Measurements from ENCODE around the gene MTCH1. TPM values are rescaled to one million over a fixed set of nuclear protein-coding genes. Genes with fewer than 3 reads are reported as not detected.
"Not testable (repeated sequence)": the region's sequence is repeated elsewhere in the genome, so short reads cannot be mapped to it uniquely, and the experiment has no call there.

The MTCH1 gene
- total RNA-seq, 1 donor from 2014 or later = 172 TPM

DNA sequence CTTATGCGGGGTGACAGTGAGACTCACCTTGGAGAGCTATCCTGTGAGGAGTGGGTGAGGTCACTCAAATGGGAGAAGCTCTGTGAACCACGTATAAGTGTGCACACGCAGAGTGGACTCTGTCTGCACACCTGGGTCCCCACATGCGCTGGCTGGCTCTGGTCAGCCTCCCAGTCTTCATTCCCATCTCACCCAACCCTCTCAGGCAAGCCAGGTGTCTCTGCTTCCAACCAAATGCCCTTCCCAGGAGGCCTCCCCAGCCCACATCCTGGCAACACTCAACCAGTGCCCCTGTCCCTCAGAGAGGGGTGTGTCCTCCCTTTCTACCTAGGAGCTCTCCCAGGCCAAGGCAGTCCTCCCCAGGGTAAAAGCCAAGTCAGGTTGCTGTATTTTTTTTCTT, 39.5 kb downstream of the MTCH1 start:
- TF ChIP-seq, protein P1, sequence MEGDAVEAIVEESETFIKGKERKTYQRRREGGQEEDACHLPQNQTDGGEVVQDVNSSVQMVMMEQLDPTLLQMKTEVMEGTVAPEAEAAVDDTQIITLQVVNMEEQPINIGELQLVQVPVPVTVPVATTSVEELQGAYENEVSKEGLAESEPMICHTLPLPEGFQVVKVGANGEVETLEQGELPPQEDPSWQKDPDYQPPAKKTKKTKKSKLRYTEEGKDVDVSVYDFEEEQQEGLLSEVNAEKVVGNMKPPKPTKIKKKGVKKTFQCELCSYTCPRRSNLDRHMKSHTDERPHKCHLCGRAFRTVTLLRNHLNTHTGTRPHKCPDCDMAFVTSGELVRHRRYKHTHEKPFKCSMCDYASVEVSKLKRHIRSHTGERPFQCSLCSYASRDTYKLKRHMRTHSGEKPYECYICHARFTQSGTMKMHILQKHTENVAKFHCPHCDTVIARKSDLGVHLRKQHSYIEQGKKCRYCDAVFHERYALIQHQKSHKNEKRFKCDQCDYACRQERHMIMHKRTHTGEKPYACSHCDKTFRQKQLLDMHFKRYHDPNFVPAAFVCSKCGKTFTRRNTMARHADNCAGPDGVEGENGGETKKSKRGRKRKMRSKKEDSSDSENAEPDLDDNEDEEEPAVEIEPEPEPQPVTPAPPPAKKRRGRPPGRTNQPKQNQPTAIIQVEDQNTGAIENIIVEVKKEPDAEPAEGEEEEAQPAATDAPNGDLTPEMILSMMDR (IDR thresholded peaks at IDR 0.05; ENCODE audit: insufficient read depth, low read length, poor library complexity, severe bottlenecking) = no peak

DNA sequence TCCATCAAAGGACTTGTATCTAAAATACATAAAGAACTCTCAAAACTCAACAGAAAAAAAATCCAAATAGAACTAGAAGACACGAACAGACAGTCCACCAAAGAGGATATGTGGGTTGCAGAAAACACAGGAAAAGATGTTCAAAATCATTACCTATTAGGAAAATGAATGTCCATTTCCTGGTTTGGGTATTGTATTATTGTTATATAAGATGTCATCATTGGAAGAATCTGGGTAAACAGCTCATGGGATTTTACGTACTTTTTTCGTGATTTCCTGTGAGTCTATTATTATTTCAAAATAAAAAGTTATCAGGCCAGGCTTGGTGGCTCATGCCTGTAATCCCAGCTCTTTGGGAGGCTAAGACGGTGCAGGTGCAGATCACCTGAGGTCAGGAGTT, 40.7 kb downstream of the MTCH1 start:
- Histone ChIP-seq H3K4me3 (ENCODE audit: low read depth, low read length) (no peak overlapping the region), H3K27me3 (ENCODE audit: control insufficient read depth, insufficient read depth, low read length) (no peaks in the 10 kb centered on the region), H3K36me3 (ENCODE audit: control insufficient read depth, insufficient read depth, low read length) (no peaks in the 10 kb centered on the region)
- no peak for DNase-seq (ENCODE audit: low read depth)
- TF ChIP-seq, protein P1 (IDR thresholded peaks at IDR 0.05; ENCODE audit: insufficient read depth, low read length, poor library complexity, severe bottlenecking) = no peak

More for the DNA sequence above, 39.5 kb downstream of the MTCH1 start:
- Histone ChIP-seq H3K27me3 (ENCODE audit: control insufficient read depth, insufficient read depth, low read length) (no peaks in the 10 kb centered on the region), H3K36me3 (ENCODE audit: control insufficient read depth, insufficient read depth, low read length) (no peaks in the 10 kb centered on the region), H3K4me3 (ENCODE audit: low read depth, low read length) (no peak overlapping the region)
- no peak for DNase-seq (ENCODE audit: low read depth)

DNA sequence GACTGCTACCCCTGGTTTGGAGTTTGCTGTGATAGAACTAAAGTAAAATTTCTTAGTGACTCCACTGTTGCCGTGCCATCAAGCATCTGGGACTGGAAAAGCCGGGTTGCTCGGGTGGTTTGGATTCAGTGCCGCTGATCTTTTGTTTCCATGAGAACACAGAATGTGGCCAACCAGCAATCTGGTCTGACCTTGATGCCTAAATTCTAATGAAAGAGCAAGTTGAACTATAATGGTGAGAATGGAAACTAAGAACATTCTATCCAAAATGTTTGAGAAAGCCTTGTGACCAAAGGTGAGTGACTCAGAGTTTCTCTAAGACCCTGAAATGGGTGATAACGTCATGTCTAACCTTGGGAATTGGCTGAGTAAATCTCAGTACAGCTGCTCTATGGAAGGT, 41.3 kb downstream of the MTCH1 start:
- TF ChIP-seq, protein P1 (IDR thresholded peaks at IDR 0.05; ENCODE audit: insufficient read depth, low read length, poor library complexity, severe bottlenecking) = no peak
- H3K4me3 ChIP-seq (ENCODE audit: low read depth, low read length) = no peak overlapping the region
- no peak for DNase-seq (ENCODE audit: low read depth)
- no peaks in the 10 kb centered on the region for H3K27me3 ChIP-seq (ENCODE audit: control insufficient read depth, insufficient read depth, low read length)
- no peaks in the 10 kb centered on the region for H3K36me3 ChIP-seq (ENCODE audit: control insufficient read depth, insufficient read depth, low read length)

DNA sequence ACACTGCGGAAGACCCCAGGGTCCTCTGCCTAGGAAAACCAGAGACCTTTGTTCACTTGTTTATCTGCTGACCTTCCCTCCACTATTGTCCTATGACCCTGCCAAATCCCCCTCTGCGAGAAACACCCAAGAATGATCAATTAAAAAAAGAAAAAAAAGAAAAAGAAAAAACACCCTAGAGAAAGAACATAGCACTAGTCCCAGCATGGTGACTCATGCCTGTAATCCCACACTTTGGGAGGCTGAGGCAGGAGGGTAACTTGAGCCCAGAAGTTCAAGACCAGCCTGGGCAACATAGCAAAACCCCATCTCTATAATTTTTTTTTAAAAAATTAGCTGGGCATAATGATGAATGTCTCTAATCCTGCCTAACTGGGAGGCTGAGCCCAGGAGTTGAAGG, 43.7 kb downstream of the MTCH1 start:
- not testable (repeated sequence) for H3K27me3 ChIP-seq (ENCODE audit: control insufficient read depth, insufficient read depth, low read length); DNase-seq (ENCODE audit: low read depth); H3K4me3 ChIP-seq (ENCODE audit: low read depth, low read length); H3K36me3 ChIP-seq (ENCODE audit: control insufficient read depth, insufficient read depth, low read length)

DNA sequence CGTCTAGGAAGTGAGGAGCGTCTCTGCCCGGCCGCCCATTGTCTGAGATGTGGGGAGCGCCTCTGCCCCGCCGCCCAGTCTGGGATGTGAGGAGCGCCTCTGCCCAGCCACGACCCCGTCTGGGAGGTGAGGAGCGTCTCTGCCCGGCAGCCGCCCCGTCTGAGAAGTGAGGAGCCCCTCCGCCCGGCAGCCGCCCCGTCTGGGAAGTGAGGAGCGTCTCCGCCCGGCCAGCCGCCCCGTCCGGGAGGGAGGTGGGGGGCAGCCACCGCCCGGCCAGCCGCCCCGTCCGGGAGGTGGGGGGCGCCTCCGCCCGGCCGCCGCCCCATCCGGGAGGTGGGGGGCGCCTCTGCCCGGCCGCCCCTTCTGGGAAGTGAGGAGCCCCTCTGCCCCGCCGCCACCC, 44.4 kb downstream of the MTCH1 start:
- DNase-seq (ENCODE audit: low read depth); H3K36me3 ChIP-seq (ENCODE audit: control insufficient read depth, insufficient read depth, low read length); H3K27me3 ChIP-seq (ENCODE audit: control insufficient read depth, insufficient read depth, low read length); H3K4me3 ChIP-seq (ENCODE audit: low read depth, low read length): not testable (repeated sequence)

DNA sequence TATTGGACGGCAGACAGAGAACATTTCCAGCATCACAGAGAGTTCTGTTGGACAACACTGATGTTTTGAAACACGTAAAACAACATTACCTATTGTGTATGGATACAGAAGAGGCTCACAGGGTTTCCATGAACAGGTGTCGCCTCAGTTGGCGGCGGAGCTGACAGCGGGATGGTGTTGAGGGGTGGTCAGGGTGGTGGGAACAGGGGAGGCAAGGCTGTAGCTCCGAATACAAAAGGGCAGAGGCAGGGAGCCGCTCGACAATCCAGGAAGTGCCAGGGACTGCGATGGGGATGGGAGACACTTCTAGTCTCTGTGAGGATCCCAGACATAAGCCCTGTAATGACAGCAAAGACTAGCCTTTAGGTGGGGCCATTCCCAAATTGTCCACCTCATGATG, 46.0 kb downstream of the MTCH1 start:
- Histone ChIP-seq H3K36me3 (ENCODE audit: control insufficient read depth, insufficient read depth, low read length) (no peaks in the 10 kb centered on the region), H3K4me3 (ENCODE audit: low read depth, low read length) (no peak overlapping the region), H3K27me3 (ENCODE audit: control insufficient read depth, insufficient read depth, low read length) (no peaks in the 10 kb centered on the region)
- TF ChIP-seq, protein P1 (IDR thresholded peaks at IDR 0.05; ENCODE audit: insufficient read depth, low read length, poor library complexity, severe bottlenecking) = no peak
- no peak for DNase-seq (ENCODE audit: low read depth)

DNA sequence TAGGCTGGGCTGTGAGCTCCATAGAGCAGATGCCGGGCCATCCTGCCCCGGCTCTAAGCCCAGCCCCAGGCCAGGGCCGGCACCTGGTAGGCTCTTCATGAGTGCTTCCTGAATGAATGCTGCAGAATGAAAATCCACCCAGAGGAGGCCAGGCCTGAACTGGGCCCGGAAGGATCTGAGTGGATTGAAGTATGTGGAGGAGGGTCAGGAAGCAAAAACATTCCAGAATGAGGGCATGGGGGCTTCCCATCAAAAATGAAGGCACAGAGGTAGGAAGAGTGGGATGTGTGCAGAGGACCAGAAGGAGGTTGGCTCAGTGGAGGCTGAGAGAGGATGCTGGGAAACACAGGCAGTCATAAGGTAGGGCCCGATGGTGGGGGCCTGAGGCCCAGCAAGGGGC, 47.0 kb downstream of the MTCH1 start:
- not testable (repeated sequence) for H3K36me3 ChIP-seq (ENCODE audit: control insufficient read depth, insufficient read depth, low read length); H3K4me3 ChIP-seq (ENCODE audit: low read depth, low read length); DNase-seq (ENCODE audit: low read depth); H3K27me3 ChIP-seq (ENCODE audit: control insufficient read depth, insufficient read depth, low read length)
